Endothelial cell of umbilical vein (primary cell): ENCODE results near the gene HADHB. TPM values are rescaled to one million over a fixed set of nuclear protein-coding genes. Genes with fewer than 3 reads are reported as not detected.

Experiments
- BruUV-seq: library from RNA; stranded (reverse); fragments of 400-500 nt; replicated peaks from 2 replicates; lab custom pipeline; 2021; lab: Mats Ljungman, UMichigan
- CTCF ChIA-PET: fragments of 300-600, 350-600 bp; sonication (Branson Sonifier 250); formaldehyde crosslinking; loops from one replicate; lab custom pipeline; 2021; ENCODE audit warnings: antibody characterized with exemption, inconsistent platforms; lab: Charles Lee
- POLR2A ChIA-PET: fragments of 300-600, 350-600 bp; sonication (Branson Sonifier 250); formaldehyde crosslinking; loops from one replicate; lab custom pipeline; 2021; ENCODE audit warnings: antibody characterized with exemption, inconsistent platforms; lab: Charles Lee
- DNase-seq: peaks from one replicate; pipeline ENCODE4 v3.0.0-alpha.2; 2011; ENCODE audit warnings: low read depth, low spot score
- FAIRE-seq: peaks from 2 replicates; lab custom pipeline; 2011; peaks lifted over from hg19 to GRCh38; lab: Jason Lieb, UNC
- H2AFZ ChIP-seq: 2 replicates; pipeline ENCODE4 v1.6.0; 2012; ENCODE audit warnings: low read depth, low read length, control low read depth, inconsistent platforms
- H3K27ac ChIP-seq: 2 replicates; pipeline ENCODE4 v1.5.1; 2011; ENCODE audit warnings: low read depth, mild to moderate bottlenecking, control low read depth, low read length, moderate library complexity; ENCODE audit not compliant: insufficient read depth
- H3K27me3 ChIP-seq, 2 experiments: 2 replicates each; pipeline versions ENCODE4 v1.6.0 to v1.6.1; 2011; ENCODE audit warnings: low read length in 2 of 2, mixed read lengths in 1 of 2; ENCODE audit not compliant: control insufficient read depth in 2 of 2, insufficient read depth in 2 of 2
- H3K36me3 ChIP-seq, 2 experiments: 2 replicates in 1 of 2; 3 replicates in 1 of 2; pipeline ENCODE4 v1.5.1; 2011; ENCODE audit warnings: low read length in 2 of 2, mild to moderate bottlenecking in 1 of 2, moderate library complexity in 1 of 2; ENCODE audit not compliant: control insufficient read depth in 2 of 2, insufficient read depth in 2 of 2; ENCODE audit errors: extremely low read depth in 1 of 2
- H3K4me1 ChIP-seq: 3 replicates; pipeline ENCODE4 v1.5.1; 2011; ENCODE audit warnings: mild to moderate bottlenecking, low read length; ENCODE audit not compliant: control insufficient read depth, insufficient read depth; ENCODE audit errors: extremely low read depth
- H3K4me2 ChIP-seq: 2 replicates; pipeline ENCODE4 v1.6.1; 2011; ENCODE audit warnings: low read length, control low read depth, mixed read lengths; ENCODE audit not compliant: insufficient read depth
- H3K4me3 ChIP-seq, 3 experiments: fragments of 200-600 bp in 1 of 3; sonication (generic), shearing (Covaris generic) in 1 of 3; replicated peaks in 1 of 3; 2 replicates each; pipeline ENCODE4 v1.5.1; 2011 to 2016; ENCODE audit warnings: control low read depth in 3 of 3, low read length in 3 of 3, mild to moderate bottlenecking in 2 of 3, inconsistent platforms in 1 of 3, low read depth in 1 of 3, moderate library complexity in 1 of 3; ENCODE audit not compliant: insufficient read depth in 1 of 3
- H3K79me2 ChIP-seq: 2 replicates; pipeline ENCODE4 v1.6.0; 2012; ENCODE audit warnings: low read length, inconsistent platforms; ENCODE audit not compliant: control insufficient read depth, insufficient read depth
- H3K9ac ChIP-seq: replicated peaks from 2 replicates; pipeline ENCODE3; 2011; ENCODE audit warnings: low read length, control low read depth; ENCODE audit not compliant: insufficient read depth; ENCODE audit errors: extremely low read depth
- H3K9me1 ChIP-seq: replicated peaks from 3 replicates; pipeline ENCODE4 v1.6.0; 2011; ENCODE audit warnings: mild to moderate bottlenecking, low read length; ENCODE audit not compliant: control insufficient read depth, insufficient read depth; ENCODE audit errors: extremely low read depth
- H3K9me3 ChIP-seq: replicated peaks from 2 replicates; pipeline ENCODE4 v1.5.1; 2012; ENCODE audit warnings: low read length, inconsistent platforms; ENCODE audit not compliant: control insufficient read depth, insufficient read depth
- H4K20me1 ChIP-seq: replicated peaks from 2 replicates; pipeline ENCODE3; 2011; ENCODE audit warnings: mild to moderate bottlenecking, low read length; ENCODE audit not compliant: control insufficient read depth, insufficient read depth; ENCODE audit errors: extremely low read depth
- CTCF ChIP-seq, 2 donors: IDR thresholded peaks; 1 replicate in 1 of 2; 2 replicates in 1 of 2; pipeline ENCODE4 v1.5.1; 2011; ENCODE audit warnings: low read length in 2 of 2, mild to moderate bottlenecking in 2 of 2, moderate library complexity in 2 of 2, control low read depth in 1 of 2, inconsistent platforms in 1 of 2, low read depth in 1 of 2; ENCODE audit not compliant: insufficient read depth in 1 of 2; ENCODE audit errors: extremely low read depth in 1 of 2
- FOS ChIP-seq: IDR thresholded peaks from 2 replicates; pipeline ENCODE4 v1.6.1; 2011; ENCODE audit warnings: mild to moderate bottlenecking, low read length, moderate library complexity, borderline replicate concordance; ENCODE audit not compliant: insufficient read depth
- GATA2 ChIP-seq: IDR thresholded peaks from 2 replicates; pipeline ENCODE4 v1.7.0; 2011; ENCODE audit warnings: low read depth, mild to moderate bottlenecking, moderate library complexity, mixed read lengths, low read length; ENCODE audit not compliant: insufficient read length, insufficient read depth
- JUN ChIP-seq: IDR thresholded peaks from 2 replicates; pipeline ENCODE4 v1.6.1; 2011; ENCODE audit warnings: borderline replicate concordance, low read depth; ENCODE audit not compliant: insufficient read length, insufficient read depth
- MAX ChIP-seq: IDR thresholded peaks from 2 replicates; pipeline ENCODE4 v1.6.1; 2011; ENCODE audit not compliant: insufficient read depth, insufficient read length
- MYC ChIP-seq: IDR thresholded peaks from one replicate; pipeline ENCODE4 v1.6.1; 2011; ENCODE audit warnings: mild to moderate bottlenecking, low read depth, low read length
- POLR2A ChIP-seq: IDR thresholded peaks from 2 replicates; pipeline ENCODE4 v1.6.1; 2012; ENCODE audit warnings: low read depth, mild to moderate bottlenecking, control low read depth, low read length
- POLR2AphosphoS5 ChIP-seq: IDR thresholded peaks from 2 replicates; pipeline ENCODE4 v1.6.1; 2012; ENCODE audit warnings: low read depth, mild to moderate bottlenecking, control low read depth, low read length, moderate library complexity; ENCODE audit not compliant: insufficient read depth
- dilution Hi-C: fragments of 300-500 bp; cut with MboI; formaldehyde crosslinking; loops from one replicate; pipeline ENCODE4 v1.15.0; 2019; ENCODE audit warnings: low sequenced_read_pairs; ENCODE audit not compliant: extremely low pct_ligation_motif_present
- intact Hi-C: fragments of 100-400 bp; cut with micrococcal nuclease; formaldehyde crosslinking; loops from one replicate; pipeline ENCODE4 v1.10.0; 2022
- polyA plus RNA-seq, 4 experiments: library from polyadenylated mRNA; depleted of rRNA in 3 of 4; stranded (reverse) in 3 of 4; unstranded in 1 of 4; fragments of >200 nt; gene quantifications; 2 replicates each; pipeline versions ENCODE4 v1.2.1 to v1.2.3, GENCODE V29; 2011 to 2012; ENCODE audit warnings: missing spikeins in 1 of 4
- total RNA-seq: library from RNA; stranded (reverse); gene quantifications from 2 replicates; pipeline ENCODE4 v1.2.3, GENCODE V29; 2021

The HADHB gene
- total and polyA plus RNA-seq, 2 donors (not counting 3 experiments of a cell fraction or from before 2014, with no cell fraction given) = 92.9 to 100 TPM

DNA sequence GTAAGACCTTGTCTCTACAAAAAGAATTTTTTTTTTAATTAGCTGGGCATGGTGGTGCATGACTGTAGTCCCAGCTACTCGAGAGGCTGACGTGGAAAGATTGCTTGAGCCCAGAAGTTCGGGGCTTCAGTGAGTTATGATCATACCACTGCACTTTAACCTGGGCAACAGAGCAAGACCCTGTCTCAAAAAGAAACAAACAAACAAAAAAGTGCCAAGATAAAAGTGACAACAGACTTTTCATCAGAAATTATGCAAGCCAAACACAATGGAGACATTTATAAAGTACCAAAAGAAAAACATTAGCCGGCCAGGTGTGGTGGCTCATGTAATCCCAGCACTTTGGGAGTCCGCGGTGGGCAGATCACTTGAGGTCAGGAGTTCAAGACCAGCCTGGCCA is 27.0 kb upstream of the HADHB start:
- H3K27me3 ChIP-seq = no peaks in the 10 kb centered on the region
- no peak overlapping the region for H2AFZ ChIP-seq
- H3K9me1 ChIP-seq = no peaks in the 10 kb centered on the region
- H3K9ac ChIP-seq = no peak overlapping the region
- no peaks in the 10 kb centered on the region for H4K20me1 ChIP-seq
- dilution Hi-C loops (no loop called here), intact Hi-C loops (no loop called here)
- TF ChIP-seq MAX = no peak
- no peak for TF ChIP-seq FOS
- TF ChIP-seq JUN = no peak
- no peak for TF ChIP-seq POLR2AphosphoS5
- no peak for TF ChIP-seq POLR2A
- TF ChIP-seq CTCF (IDR thresholded peaks at IDR 0.05; ENCODE audit: extremely low read depth in 1 of 2, insufficient read depth in 1 of 2, low read depth in 1 of 2, low read length in 2 of 2) = no peak
- no peak for TF ChIP-seq MYC
- no peak for TF ChIP-seq GATA2
- FAIRE-seq (no peak), DNase-seq (no peak)
- H3K27ac ChIP-seq = no peak overlapping the region
- no peaks in the 10 kb centered on the region for H3K9me3 ChIP-seq
- H3K4me2 ChIP-seq = no peak overlapping the region
- no peak overlapping the region for H3K4me3 ChIP-seq
- peaks cover 15 to 30% of the 10 kb centered on the region in 2 experiments for H3K36me3 ChIP-seq
- CTCF ChIA-PET = no interaction called here
- no peaks in the 10 kb centered on the region for H3K79me2 ChIP-seq
- no TSS peak for BruUV-seq
- POLR2A ChIA-PET = no interaction called here
- no peaks in the 10 kb centered on the region for H3K4me1 ChIP-seq
